HG02571 (cell line): ENCODE results near the gene CABS1.

Source experiments
- ATAC-seq: cut with Tn5 transposase; IDR thresholded peaks from one replicate; pipeline ENCODE4 v1.9.1; 2021; ENCODE audit warnings: mild to moderate bottlenecking, moderate library complexity; ENCODE audit not compliant: unreplicated experiment

Gene CABS1

GRCh38 chr4:70380578-70380977 is 45.8 kb downstream of the CABS1 start:
- ATAC-seq: no peak

- ATAC-seq: no peak
Measured at GRCh38 chr4:70382691-70383181, 48.0 kb downstream of the CABS1 start, which contains the start of gene SMR3B. Gene SMR3B (plus strand): TSS chr4:70383131. CDS start chr4:70384511, 1,380 bp downstream.
